ENCODE results near the gene BACH2.

The BACH2 gene

GRCh38 chr6:90078513-90079289 is 217.9 kb downstream of the BACH2 start:
- H3K27ac ChIP-seq, result no peak overlapping the region
- TF ChIP-seq ZFX (IDR thresholded peaks at IDR 0.05) (no peak), CTCF (conservative IDR thresholded peaks at IDR 0.05) (no peak)

- no peak for TF ChIP-seq ZFX (IDR thresholded peaks at IDR 0.05)
- TF ChIP-seq CTCF (conservative IDR thresholded peaks at IDR 0.05), result no peak
- H3K27ac ChIP-seq, result no peak overlapping the region
These were observed 219.9 kb downstream of the BACH2 start for GRCh38 chr6:90076511-90077415.

GRCh38 chr6:90074161-90074850 is 222.3 kb downstream of the BACH2 start:
- H3K27ac ChIP-seq, result no peak overlapping the region
- no peak for TF ChIP-seq ZFX (IDR thresholded peaks at IDR 0.05)
- no peak for TF ChIP-seq CTCF (conservative IDR thresholded peaks at IDR 0.05)

- H3K27ac ChIP-seq, result no peak overlapping the region
- TF ChIP-seq ZFX (IDR thresholded peaks at IDR 0.05) (no peak), CTCF (conservative IDR thresholded peaks at IDR 0.05) (no peak)
These were observed 223.6 kb downstream of the BACH2 start for GRCh38 chr6:90072935-90073464.

GRCh38 chr6:90072501-90072900 is 224.1 kb downstream of the BACH2 start:
- TF ChIP-seq ZFX (IDR thresholded peaks at IDR 0.05) (no peak), CTCF (conservative IDR thresholded peaks at IDR 0.05) (no peak)

GRCh38 chr6:90068703-90069523 is 227.7 kb downstream of the BACH2 start:
- no peak overlapping the region for H3K27ac ChIP-seq
- no peak for TF ChIP-seq CTCF (conservative IDR thresholded peaks at IDR 0.05)

More at GRCh38 chr6:90072501-90072900, 224.1 kb downstream of the BACH2 start:
- no peak overlapping the region for H3K27ac ChIP-seq

All from C4-2B (cell line).